Adrenal gland (tissue), 12 donors: ENCODE results near the gene LCN10. TPM values are rescaled to one million over a fixed set of nuclear protein-coding genes. Genes with fewer than 3 reads are reported as not detected.

ENCODE experiments used
- DNase-seq, 7 donors: peaks; one replicate each; pipeline ENCODE4 v3.0.0-alpha.2; 2019 to 2020
- H3K27ac ChIP-seq, 5 donors: fragments of 200-600 bp; sonication (generic) in 4 of 5; 1 replicate in 3 of 5; 2 replicates in 2 of 5; pipeline versions ENCODE4 v1.5.1 to v1.8.0; 2016 to 2020; ENCODE audit warnings: mild to moderate bottlenecking in 1 of 5
- H3K27me3 ChIP-seq: fragments of 200-600 bp; 2 replicates; pipeline ENCODE4 v1.8.0; 2021
- H3K36me3 ChIP-seq, 2 donors: fragments of 200-600 bp; replicated peaks in 1 of 2; 1 replicate in 1 of 2; 2 replicates in 1 of 2; pipeline versions ENCODE4 v1.5.1 to v1.8.0; 2018 to 2022
- H3K4me1 ChIP-seq, 2 donors: fragments of 200-600 bp; replicated peaks in 1 of 2; 1 replicate in 1 of 2; 2 replicates in 1 of 2; pipeline versions ENCODE4 v1.5.1 to v1.8.0; 2018 to 2021
- H3K4me3 ChIP-seq, 4 donors: fragments of 200-600 bp; sonication (generic) in 3 of 4; one replicate each; pipeline ENCODE4 v1.5.1; 2016 to 2018
- H3K9me3 ChIP-seq, 3 donors: fragments of 200-600 bp; sonication (generic) in 1 of 3; replicated peaks in 1 of 3; 1 replicate in 2 of 3; 2 replicates in 1 of 3; pipeline versions ENCODE4 v1.5.1 to v1.8.0; 2016 to 2021
- CTCF ChIP-seq, 6 experiments: fragments of 450-650 bp in 4 of 6; fragments of 200-600 bp in 2 of 6; sonication (generic) in 1 of 6; IDR thresholded peaks; 1 replicate in 5 of 6; 2 replicates in 1 of 6; pipeline versions ENCODE4 v1.5.1 to v1.8.0; 2016 to 2021; ENCODE audit warnings: antibody characterized with exemption in 6 of 6, mild to moderate bottlenecking in 2 of 6, moderate library complexity in 1 of 6
- POLR2A ChIP-seq, 2 donors: fragments of 450-650 bp; IDR thresholded peaks; one replicate each; pipeline ENCODE4 v1.6.1; 2017; ENCODE audit warnings: antibody characterized with exemption in 2 of 2, mild to moderate bottlenecking in 2 of 2, moderate library complexity in 1 of 2
- WGBS, 4 donors: extraction: QIAGEN DNeasy Blood & Tissue Kit in 2 of 4; methylation state at CpG; one replicate each; pipeline versions ENCODE4 v1.1.5 to v1.1.7; 2013 to 2017; 5-methylcytosine and 5-hydroxymethylcytosine counted together
- intact Hi-C, 2 donors: fragments of 100-400 bp; cut with DNase I; formaldehyde crosslinking; loops; one replicate each; pipeline versions ENCODE4 v1.14.1 to v1.15.0; 2022 to 2023
- polyA plus RNA-seq, 3 donors: library from polyadenylated mRNA; stranded (reverse); fragments of 200-250 nt in 2 of 3; fragments of 350-450 nt in 1 of 3; fragmentation: Illumina TruSeq in 1 of 3; extraction: RNeasy Lipid Tissue Mini Kit (QIAGEN cat#74804) in 1 of 3; gene quantifications; one replicate each; pipeline ENCODE4 v1.2.3, GENCODE V29; 2013 to 2014
- total RNA-seq, 9 donors: library from RNA; depleted of rRNA in 4 of 9; stranded (reverse); fragments of >200 nt in 4 of 9; fragments of 120-200 nt in 1 of 9; fragmentation: NEBNext Ultra II Directional in 1 of 9; extraction: Animal tissue kit (Norgen Biotek cat#: 25700) in 1 of 9; gene quantifications; one replicate each; pipeline versions ENCODE4 v1.1.0 to v1.2.4, GENCODE V29; 2013 to 2023
- donor health status: healthy with polysubstance abuse.
- donor health status: Bipolar disorder and iron deficiency.
- donor health status: DM: yes; HTN: yes; CAD: no.
- donor health status: DM: no; HTN: no; CAD: no.
- donor health status: DM: no; HTN: no; CAD: no.
- donor health status: DM: yes; HTN: yes; CAD: no.

The LCN10 gene
- total and polyA plus RNA-seq, 12 donors = 0.11 to 9.5 (median 0.84) TPM; not detected in 6

- H3K9me3 ChIP-seq = no peaks in the 10 kb centered on the region
- H3K4me1 ChIP-seq = peaks cover 0 to 3% of the 10 kb centered on the region in 2 donors
- H3K4me3 ChIP-seq = no peak overlapping the region
- no peaks in the 10 kb centered on the region for H3K27me3 ChIP-seq
- no peak for DNase-seq
- TF ChIP-seq CTCF (IDR thresholded peaks at IDR 0.05) = no peak
- intact Hi-C loops = no loop called here
- no peaks in the 10 kb centered on the region for H3K36me3 ChIP-seq
- WGBS, 4 donors = 76 to 86% (median 81%) methylated on average over 14 of the region's 14 CpGs
- H3K27ac ChIP-seq = no peak overlapping the region
These were observed 49.6 kb downstream of the LCN10 start for GRCh38 chr9:136693135-136693489.

GRCh38 chr9:136692185-136693134 is 50.3 kb downstream of the LCN10 start:
- Histone ChIP-seq H3K36me3 (no peaks in the 10 kb centered on the region), H3K27ac (no peak overlapping the region), H3K9me3 (no peaks in the 10 kb centered on the region), H3K4me1 (peaks cover 0 to 3% of the 10 kb centered on the region in 2 donors), H3K4me3 (no peak overlapping the region), H3K27me3 (no peaks in the 10 kb centered on the region)
- intact Hi-C loops = no loop called here
- DNase-seq = no peak
- TF ChIP-seq POLR2A (IDR thresholded peaks at IDR 0.05) = no peak
- no peak for TF ChIP-seq CTCF (IDR thresholded peaks at IDR 0.05)
- 84 to 94% (median 90%) methylated on average over 24 to 46 of the region's 46 CpGs for WGBS, 4 donors

GRCh38 chr9:136691316-136692184 is 51.2 kb downstream of the LCN10 start:
- no peak overlapping the region for H3K4me3 ChIP-seq
- DNase-seq = no peak
- H3K36me3 ChIP-seq = no peaks in the 10 kb centered on the region
- no peak overlapping the region for H3K27ac ChIP-seq
- intact Hi-C loops = no loop called here
- peaks cover 0 to 4% of the 10 kb centered on the region in 2 donors for H3K4me1 ChIP-seq
- TF ChIP-seq POLR2A (IDR thresholded peaks at IDR 0.05) = no peak
- no peak for TF ChIP-seq CTCF (IDR thresholded peaks at IDR 0.05)
- WGBS, 4 donors = 77 to 86% (median 83%) methylated on average over 10 to 29 of the region's 29 CpGs
- H3K27me3 ChIP-seq = no peaks in the 10 kb centered on the region
- H3K9me3 ChIP-seq = no peaks in the 10 kb centered on the region

GRCh38 chr9:136690806-136691261 is 51.9 kb downstream of the LCN10 start:
- TF ChIP-seq CTCF (IDR thresholded peaks at IDR 0.05) = no peak
- TF ChIP-seq POLR2A (IDR thresholded peaks at IDR 0.05) = no peak
- 77 to 80% (median 80%) methylated on average over 7 to 15 of the region's 15 CpGs for WGBS, 4 donors
- intact Hi-C loops = no loop called here
- Histone ChIP-seq H3K27me3 (no peaks in the 10 kb centered on the region), H3K4me3 (no peak overlapping the region), H3K4me1 (peaks cover 5 to 12% of the 10 kb centered on the region in 2 donors), H3K27ac (no peak overlapping the region), H3K9me3 (no peaks in the 10 kb centered on the region), H3K36me3 (no peaks in the 10 kb centered on the region)
- DNase-seq = no peak
